LNCaP clone FGC (cell line): ENCODE measurements around the gene SLC24A4.

Experiments used
- DNase-seq: peaks from one replicate; pipeline ENCODE4 v3.0.0-alpha.2; 2011; ENCODE audit warnings: low read depth
- H3K4me3 ChIP-seq: 2 replicates; pipeline ENCODE4 v1.5.1; 2011; ENCODE audit warnings: mild to moderate bottlenecking, low read depth, low read length, control low read depth
- CTCF ChIP-seq: IDR thresholded peaks from 2 replicates; pipeline ENCODE4 v1.5.1; 2012; ENCODE audit warnings: mild to moderate bottlenecking; ENCODE audit not compliant: control insufficient read depth, insufficient read depth; ENCODE audit errors: extremely low read depth

Gene SLC24A4

GRCh38 chr14:92404938-92405337 is 82.0 kb downstream of the SLC24A4 start:
- no peak overlapping the region for H3K4me3 ChIP-seq
- no peak for TF ChIP-seq CTCF
- DNase-seq: no peak

- TF ChIP-seq CTCF: no peak
- no peak for DNase-seq
Measured at GRCh38 chr14:92407410-92407809, 84.4 kb downstream of the SLC24A4 start.

GRCh38 chr14:92409043-92409442 is 86.1 kb downstream of the SLC24A4 start:
- DNase-seq: no peak
- TF ChIP-seq CTCF: no peak
- H3K4me3 ChIP-seq: no peak overlapping the region

More at GRCh38 chr14:92407410-92407809, 84.4 kb downstream of the SLC24A4 start:
- no peak overlapping the region for H3K4me3 ChIP-seq

GRCh38 chr14:92411135-92411534 is 88.2 kb downstream of the SLC24A4 start:
- no peak for DNase-seq
- H3K4me3 ChIP-seq: no peak overlapping the region
- TF ChIP-seq CTCF: no peak

- TF ChIP-seq CTCF: no peak
- no peak for DNase-seq
- no peak overlapping the region for H3K4me3 ChIP-seq
Measured at GRCh38 chr14:92411941-92412340, 89.0 kb downstream of the SLC24A4 start.

- TF ChIP-seq CTCF: no peak
- peak; percentile 36 for DNase-seq
Measured at GRCh38 chr14:92412912-92413311, 89.9 kb downstream of the SLC24A4 start.

GRCh38 chr14:92413379-92413778 is 90.4 kb downstream of the SLC24A4 start:
- DNase-seq: no peak
- H3K4me3 ChIP-seq: no peak overlapping the region
- no peak for TF ChIP-seq CTCF

More at GRCh38 chr14:92412912-92413311, 89.9 kb downstream of the SLC24A4 start:
- H3K4me3 ChIP-seq: no peak overlapping the region
